ENCODE measurements around the gene OR2L13.
"Not testable (repeated sequence)": the region's sequence is repeated elsewhere in the genome, so short reads cannot be mapped to it uniquely, and the experiment has no call there.

The OR2L13 gene

GRCh38 chr1:248055261-248055660 lies 39.7 kb upstream of the OR2L13 start:
- Histone ChIP-seq H3K9me3 (ENCODE audit: severe bottlenecking) (no peaks in the 10 kb centered on the region), H3K4me1 (ENCODE audit: insufficient read depth, poor library complexity, severe bottlenecking) (no peaks in the 10 kb centered on the region), H3K4me3 (ENCODE audit: severe bottlenecking) (no peak overlapping the region), H3K36me3 (ENCODE audit: low read depth) (no peaks in the 10 kb centered on the region), H3K27ac (ENCODE audit: poor library complexity, severe bottlenecking) (no peak overlapping the region), H3K27me3 (ENCODE audit: insufficient read depth, poor library complexity, severe bottlenecking) (no peaks in the 10 kb centered on the region)
- TF ChIP-seq CTCF (IDR thresholded peaks at IDR 0.05; ENCODE audit: poor library complexity, severe bottlenecking) = no peak
- DNase-seq (ENCODE audit: low spot score) (no peak), ATAC-seq (ENCODE audit: low read depth) (no peak)

GRCh38 chr1:248065071-248065470 lies 29.9 kb upstream of the OR2L13 start:
- TF ChIP-seq CTCF (IDR thresholded peaks at IDR 0.05; ENCODE audit: poor library complexity, severe bottlenecking) = no peak
- H3K4me3 ChIP-seq (ENCODE audit: severe bottlenecking) = no peak overlapping the region
- H3K27ac ChIP-seq (ENCODE audit: poor library complexity, severe bottlenecking) = no peak overlapping the region
- DNase-seq (ENCODE audit: low spot score) = no peak
- no peaks in the 10 kb centered on the region for H3K27me3 ChIP-seq (ENCODE audit: insufficient read depth, poor library complexity, severe bottlenecking)
- ATAC-seq (ENCODE audit: low read depth) = no peak
- no peaks in the 10 kb centered on the region for H3K9me3 ChIP-seq (ENCODE audit: severe bottlenecking)
- no peaks in the 10 kb centered on the region for H3K36me3 ChIP-seq (ENCODE audit: low read depth)
- no peaks in the 10 kb centered on the region for H3K4me1 ChIP-seq (ENCODE audit: insufficient read depth, poor library complexity, severe bottlenecking)

GRCh38 chr1:248065604-248066003 lies 29.4 kb upstream of the OR2L13 start:
- TF ChIP-seq CTCF (IDR thresholded peaks at IDR 0.05; ENCODE audit: poor library complexity, severe bottlenecking) = no peak
- ATAC-seq (ENCODE audit: low read depth) (no peak), DNase-seq (ENCODE audit: low spot score) (no peak)
- H3K27me3 ChIP-seq (ENCODE audit: insufficient read depth, poor library complexity, severe bottlenecking) = no peaks in the 10 kb centered on the region
- H3K4me3 ChIP-seq (ENCODE audit: severe bottlenecking) = no peak overlapping the region
- H3K4me1 ChIP-seq (ENCODE audit: insufficient read depth, poor library complexity, severe bottlenecking) = no peaks in the 10 kb centered on the region
- H3K36me3 ChIP-seq (ENCODE audit: low read depth) = no peaks in the 10 kb centered on the region
- H3K9me3 ChIP-seq (ENCODE audit: severe bottlenecking) = no peaks in the 10 kb centered on the region
- H3K27ac ChIP-seq (ENCODE audit: poor library complexity, severe bottlenecking) = no peak overlapping the region

GRCh38 chr1:248083864-248084263 lies 11.1 kb upstream of the OR2L13 start:
- DNase-seq (ENCODE audit: low spot score); H3K27me3 ChIP-seq (ENCODE audit: insufficient read depth, poor library complexity, severe bottlenecking); ATAC-seq (ENCODE audit: low read depth); H3K9me3 ChIP-seq (ENCODE audit: severe bottlenecking); H3K36me3 ChIP-seq (ENCODE audit: low read depth); H3K4me1 ChIP-seq (ENCODE audit: insufficient read depth, poor library complexity, severe bottlenecking); H3K4me3 ChIP-seq (ENCODE audit: severe bottlenecking); H3K27ac ChIP-seq (ENCODE audit: poor library complexity, severe bottlenecking): not testable (repeated sequence)

GRCh38 chr1:248098529-248098928 lies 3.5 kb downstream of the OR2L13 start:
- Histone ChIP-seq H3K36me3 (ENCODE audit: low read depth) (no peaks in the 10 kb centered on the region), H3K27ac (ENCODE audit: poor library complexity, severe bottlenecking) (no peak overlapping the region), H3K27me3 (ENCODE audit: insufficient read depth, poor library complexity, severe bottlenecking) (no peaks in the 10 kb centered on the region), H3K4me3 (ENCODE audit: severe bottlenecking) (no peak overlapping the region), H3K9me3 (ENCODE audit: severe bottlenecking) (no peaks in the 10 kb centered on the region), H3K4me1 (ENCODE audit: insufficient read depth, poor library complexity, severe bottlenecking) (no peaks in the 10 kb centered on the region)
- ATAC-seq (ENCODE audit: low read depth) = no peak
- no peak for TF ChIP-seq CTCF (IDR thresholded peaks at IDR 0.05; ENCODE audit: poor library complexity, severe bottlenecking)
- DNase-seq (ENCODE audit: low spot score) = no peak
